IPS-15b (cell line): ENCODE data around the gene RASGRF2.

Source experiments
- H3K27me3 ChIP-seq: one replicate; pipeline ENCODE4 v1.6.1; 2013; ENCODE audit warnings: low read length; ENCODE audit not compliant: control insufficient read depth, insufficient read depth
- H3K36me3 ChIP-seq: one replicate; pipeline ENCODE4 v1.6.1; 2013; ENCODE audit warnings: low read length; ENCODE audit not compliant: control insufficient read depth, insufficient read depth
- H3K4me1 ChIP-seq: one replicate; pipeline ENCODE4 v1.6.1; 2013; ENCODE audit warnings: mild to moderate bottlenecking, low read length; ENCODE audit not compliant: control insufficient read depth, insufficient read depth
- H3K4me3 ChIP-seq: one replicate; pipeline ENCODE4 v1.5.1; 2013; ENCODE audit warnings: low read depth, low read length
- H3K9ac ChIP-seq: one replicate; pipeline ENCODE4 v1.6.1; 2013; ENCODE audit warnings: low read depth, mild to moderate bottlenecking, low read length
- H3K9me3 ChIP-seq: one replicate; pipeline ENCODE4 v1.6.1; 2013; ENCODE audit warnings: mild to moderate bottlenecking, low read length; ENCODE audit not compliant: control insufficient read depth, insufficient read depth

The RASGRF2 gene

DNA sequence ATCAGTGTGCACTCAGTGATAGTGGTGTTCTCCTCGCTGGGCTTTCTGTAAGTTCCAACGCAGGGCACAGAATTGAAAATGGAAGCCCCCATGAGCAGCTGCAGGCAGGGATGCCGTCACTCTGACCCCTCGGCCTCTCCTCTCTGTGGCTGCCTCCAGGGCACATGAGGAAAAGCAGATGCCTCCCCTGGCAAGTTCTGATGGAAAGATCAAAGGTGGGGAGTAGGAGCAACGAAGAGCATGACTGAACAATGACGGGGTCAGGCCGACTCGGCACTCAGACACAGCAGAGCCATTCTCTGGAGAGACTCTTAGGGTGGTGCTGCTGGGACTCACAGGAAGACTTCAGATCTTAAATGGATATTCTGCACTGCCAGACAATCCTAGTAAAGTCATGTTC is 207.4 kb downstream of the RASGRF2 start:
- Histone ChIP-seq H3K9ac (no peak overlapping the region), H3K27me3 (no peaks in the 10 kb centered on the region), H3K9me3 (no peaks in the 10 kb centered on the region), H3K36me3 (no peaks in the 10 kb centered on the region), H3K4me3 (no peak overlapping the region), H3K4me1 (no peaks in the 10 kb centered on the region)

DNA sequence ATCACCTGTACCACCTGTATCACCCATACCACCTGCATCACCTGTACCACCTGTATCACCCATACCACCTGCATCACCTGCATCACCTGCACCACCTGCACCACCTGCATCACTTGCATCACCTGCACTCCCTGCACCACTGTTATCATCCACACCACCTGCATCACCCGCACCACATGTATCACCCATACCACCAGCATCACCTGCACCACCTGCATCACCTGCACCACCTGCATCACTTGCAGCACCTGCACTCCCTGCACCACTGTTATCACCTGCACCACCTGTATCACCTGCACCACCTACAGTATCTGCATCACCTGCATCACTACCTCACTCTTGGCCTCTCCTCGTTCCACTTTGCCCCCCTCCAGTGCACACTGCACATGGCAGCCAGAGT is 209.8 kb downstream of the RASGRF2 start:
- Histone ChIP-seq H3K9ac (no peak overlapping the region), H3K4me1 (no peaks in the 10 kb centered on the region), H3K4me3 (no peak overlapping the region), H3K9me3 (no peaks in the 10 kb centered on the region), H3K36me3 (no peaks in the 10 kb centered on the region), H3K27me3 (no peaks in the 10 kb centered on the region)

DNA sequence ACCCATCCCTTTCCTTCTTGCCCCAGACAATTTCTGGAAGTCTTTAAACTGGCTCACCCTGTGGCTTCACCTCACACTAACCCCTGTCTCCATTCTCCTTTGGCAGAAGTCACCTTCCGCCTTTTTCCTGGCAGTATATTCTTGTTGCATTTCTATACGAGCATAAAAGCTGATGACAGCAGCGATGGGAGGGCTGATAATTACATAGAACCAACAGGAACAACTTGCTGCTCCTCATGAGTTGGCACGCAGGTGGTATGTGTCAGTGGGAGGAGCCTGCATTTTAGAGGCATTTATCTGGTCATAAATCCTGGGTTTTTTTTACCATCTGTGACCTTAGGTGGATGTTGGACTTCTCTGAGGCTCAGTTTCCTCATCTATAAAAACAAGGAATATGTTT is 211.6 kb downstream of the RASGRF2 start:
- H3K9me3 ChIP-seq: no peaks in the 10 kb centered on the region
- no peaks in the 10 kb centered on the region for H3K4me1 ChIP-seq
- H3K27me3 ChIP-seq: no peaks in the 10 kb centered on the region

DNA sequence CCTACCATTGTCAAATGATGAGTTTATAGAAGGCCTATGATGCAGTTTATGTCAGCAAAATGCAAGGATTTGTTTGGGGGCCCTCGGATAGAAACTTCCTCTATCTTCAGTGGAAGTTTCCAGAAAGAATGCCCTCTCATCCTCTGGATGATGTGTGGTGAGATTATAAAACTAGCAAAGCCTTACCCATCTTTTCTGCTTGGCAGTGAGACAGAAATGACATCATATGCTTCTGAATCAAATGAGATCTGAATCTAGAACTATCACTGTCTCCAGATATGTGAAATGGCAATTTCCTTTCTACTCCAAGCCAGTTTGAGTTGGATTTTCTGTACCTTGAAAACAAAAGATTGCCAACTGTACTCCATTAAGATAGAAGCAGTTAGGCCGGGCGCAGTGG is 212.5 kb downstream of the RASGRF2 start:
- no peaks in the 10 kb centered on the region for H3K27me3 ChIP-seq
- no peaks in the 10 kb centered on the region for H3K4me1 ChIP-seq
- no peak overlapping the region for H3K9ac ChIP-seq

More for the DNA sequence above, 211.6 kb downstream of the RASGRF2 start:
- H3K4me3 ChIP-seq: no peak overlapping the region
- no peaks in the 10 kb centered on the region for H3K36me3 ChIP-seq
- no peak overlapping the region for H3K9ac ChIP-seq

DNA sequence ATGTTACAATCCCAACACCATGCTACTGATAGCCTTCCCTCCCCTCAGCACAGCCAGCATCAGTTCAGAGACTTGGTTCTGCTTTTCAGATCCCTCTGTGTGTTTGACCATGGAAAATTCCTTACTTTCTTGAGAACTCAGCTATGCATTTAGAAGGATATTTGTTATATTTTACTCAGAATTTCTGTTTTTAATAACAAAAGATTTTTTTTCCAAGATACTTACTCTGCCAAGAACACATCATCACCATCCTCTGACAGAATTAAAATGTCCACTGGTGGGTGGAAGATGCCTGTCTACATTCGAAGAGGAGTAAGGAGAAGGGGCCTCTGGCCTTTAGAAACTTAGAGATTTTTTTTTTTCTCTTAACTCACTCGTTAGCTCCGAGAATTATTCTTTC is 216.9 kb downstream of the RASGRF2 start:
- Histone ChIP-seq H3K36me3 (no peaks in the 10 kb centered on the region), H3K4me1 (no peaks in the 10 kb centered on the region), H3K4me3 (no peak overlapping the region), H3K27me3 (no peaks in the 10 kb centered on the region), H3K9me3 (no peaks in the 10 kb centered on the region), H3K9ac (no peak overlapping the region)

More for the DNA sequence above, 212.5 kb downstream of the RASGRF2 start:
- H3K4me3 ChIP-seq: no peak overlapping the region
- H3K9me3 ChIP-seq: no peaks in the 10 kb centered on the region
- H3K36me3 ChIP-seq: no peaks in the 10 kb centered on the region

DNA sequence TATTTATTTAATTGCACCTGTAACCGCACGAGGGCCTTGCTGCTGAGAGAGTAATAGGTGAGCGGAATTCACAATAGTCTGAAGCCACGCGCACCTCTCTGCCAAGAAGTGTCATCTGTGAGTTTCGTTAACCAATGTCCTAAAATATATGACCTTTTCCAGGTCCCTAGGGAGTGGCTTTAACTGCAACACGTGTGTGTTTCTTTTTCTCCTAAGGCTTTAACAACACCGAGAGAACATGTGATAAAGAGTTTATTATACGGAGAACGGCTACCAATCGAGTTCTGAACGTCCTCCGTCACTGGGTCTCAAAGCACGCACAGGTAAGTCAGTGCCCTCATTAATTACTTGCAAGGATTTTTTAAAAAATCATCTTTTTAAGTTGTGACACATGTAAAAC is 219.8 kb downstream of the RASGRF2 start:
- Histone ChIP-seq H3K27me3 (no peaks in the 10 kb centered on the region), H3K36me3 (no peaks in the 10 kb centered on the region), H3K4me1 (no peaks in the 10 kb centered on the region), H3K9ac (no peak overlapping the region), H3K9me3 (no peaks in the 10 kb centered on the region), H3K4me3 (no peak overlapping the region)

DNA sequence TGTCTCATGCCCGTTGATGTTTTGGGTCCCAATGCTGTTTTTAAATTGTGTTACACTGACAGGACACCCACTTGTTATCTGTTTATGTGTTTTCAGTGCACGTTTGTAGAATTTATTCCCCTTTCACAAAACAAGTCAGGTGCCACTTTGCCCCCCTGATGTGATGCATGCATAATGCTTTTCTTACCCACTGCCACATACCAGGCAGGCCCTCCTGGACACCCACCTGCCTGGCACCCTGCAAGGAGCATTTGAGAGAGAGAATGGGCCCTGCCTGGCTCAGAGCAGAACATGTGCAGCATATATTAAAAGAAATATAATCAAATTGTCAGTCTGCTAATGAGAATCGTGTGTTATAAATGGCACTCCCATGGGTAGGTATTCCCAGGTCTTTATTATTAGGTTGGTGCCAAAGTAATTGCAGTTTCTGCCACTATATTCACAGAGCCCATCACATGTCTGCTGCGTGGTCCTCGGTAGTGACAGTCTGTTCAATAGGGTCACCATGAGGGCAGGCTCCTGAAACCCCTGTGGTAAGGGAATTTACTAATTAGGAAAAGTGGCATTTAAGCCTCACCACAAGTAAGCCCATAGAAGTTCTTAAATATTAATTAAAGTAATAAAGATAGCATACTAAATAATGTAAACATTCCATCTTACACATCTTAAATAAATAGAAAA is 220.8 kb downstream of the RASGRF2 start:
- Histone ChIP-seq H3K9me3 (no peaks in the 10 kb centered on the region), H3K9ac (no peak overlapping the region), H3K27me3 (no peaks in the 10 kb centered on the region), H3K4me3 (no peak overlapping the region), H3K4me1 (no peaks in the 10 kb centered on the region), H3K36me3 (no peaks in the 10 kb centered on the region)

DNA sequence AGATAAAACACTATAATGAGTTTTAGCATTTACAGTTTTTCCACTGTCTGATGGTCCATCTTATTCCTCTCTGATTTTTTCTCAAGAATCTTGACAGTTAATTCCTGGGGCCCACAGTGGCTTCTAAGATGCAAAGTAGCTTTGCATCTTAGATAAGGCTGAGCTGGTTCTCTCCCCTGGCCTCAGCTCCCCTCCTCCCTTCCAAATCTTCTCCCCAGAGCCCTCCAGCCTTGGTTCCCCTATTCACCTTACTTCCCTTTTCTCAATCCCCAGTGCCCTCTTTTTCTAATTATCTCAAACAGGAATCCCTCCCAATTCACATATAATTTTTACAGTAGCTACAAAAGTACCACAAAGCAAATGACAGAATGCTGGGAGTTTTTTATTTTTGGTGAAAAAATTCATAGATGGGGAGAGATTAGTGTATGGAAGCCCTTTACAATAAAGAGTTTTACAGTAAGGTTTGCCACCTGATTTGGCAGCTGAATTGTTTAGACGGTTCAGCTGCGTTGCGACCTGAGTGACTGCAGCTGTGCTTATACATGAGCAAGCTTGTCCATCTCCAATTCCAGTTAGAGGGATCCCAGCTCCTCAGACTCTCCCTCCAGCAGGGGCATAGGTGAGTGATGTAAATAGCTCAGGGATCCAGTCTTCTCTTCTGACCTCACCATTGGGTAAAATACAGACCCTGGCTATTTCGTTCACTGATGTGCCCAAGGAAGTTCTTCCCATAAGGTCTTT is 221.6 kb downstream of the RASGRF2 start:
- Histone ChIP-seq H3K9me3 (no peaks in the 10 kb centered on the region), H3K27me3 (no peaks in the 10 kb centered on the region), H3K4me1 (no peaks in the 10 kb centered on the region), H3K36me3 (no peaks in the 10 kb centered on the region), H3K4me3 (no peak overlapping the region), H3K9ac (no peak overlapping the region)

DNA sequence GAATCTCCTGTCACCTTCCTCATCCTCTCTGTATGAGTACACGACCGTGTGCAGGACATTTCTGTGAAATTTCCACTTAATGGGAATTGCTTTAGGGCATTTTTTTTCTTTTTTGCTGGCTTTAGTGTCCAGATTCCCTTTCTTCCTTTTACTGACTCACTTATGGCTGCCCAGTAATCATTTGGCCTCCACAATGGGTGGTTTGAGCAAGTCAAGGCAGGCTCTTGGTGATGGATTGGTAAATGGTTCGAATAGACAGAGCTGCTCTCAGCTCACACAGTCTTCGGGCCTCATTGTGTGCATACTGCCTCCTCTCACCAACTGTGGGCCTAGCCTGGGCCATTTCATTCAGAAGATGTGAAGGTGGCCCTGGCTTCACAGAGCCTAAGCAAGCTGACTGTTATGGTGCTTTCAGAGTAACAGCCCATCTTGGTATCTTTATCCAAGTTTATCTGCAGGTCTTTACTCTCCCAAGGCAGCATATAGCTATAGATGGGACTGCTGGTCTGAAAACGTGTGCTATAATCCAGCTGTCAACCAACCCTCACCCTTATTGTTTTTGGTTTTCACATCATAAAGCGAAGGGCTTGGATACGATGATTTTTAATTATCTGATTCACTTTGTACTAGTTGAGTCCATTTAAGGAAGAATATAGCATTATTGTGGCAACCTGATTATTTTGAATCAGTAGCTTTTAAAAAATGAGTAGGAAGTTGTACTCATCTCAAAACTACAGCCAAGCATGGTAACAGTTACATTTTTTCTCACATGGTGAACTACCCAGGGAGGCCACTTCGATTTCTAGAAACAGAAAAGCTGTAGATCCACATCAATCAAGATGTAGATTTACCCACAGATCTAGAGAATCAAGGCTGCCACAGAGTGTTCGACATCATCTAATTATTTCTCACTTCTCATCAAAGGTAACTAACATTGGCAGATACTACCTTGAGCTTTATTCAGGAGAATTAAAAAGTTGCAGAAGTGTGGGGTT is 222.5 kb downstream of the RASGRF2 start:
- H3K4me1 ChIP-seq: no peaks in the 10 kb centered on the region
- H3K9ac ChIP-seq: no peak overlapping the region
- H3K4me3 ChIP-seq: no peak overlapping the region
- H3K36me3 ChIP-seq: no peaks in the 10 kb centered on the region
- H3K27me3 ChIP-seq: no peaks in the 10 kb centered on the region
- H3K9me3 ChIP-seq: no peaks in the 10 kb centered on the region

DNA sequence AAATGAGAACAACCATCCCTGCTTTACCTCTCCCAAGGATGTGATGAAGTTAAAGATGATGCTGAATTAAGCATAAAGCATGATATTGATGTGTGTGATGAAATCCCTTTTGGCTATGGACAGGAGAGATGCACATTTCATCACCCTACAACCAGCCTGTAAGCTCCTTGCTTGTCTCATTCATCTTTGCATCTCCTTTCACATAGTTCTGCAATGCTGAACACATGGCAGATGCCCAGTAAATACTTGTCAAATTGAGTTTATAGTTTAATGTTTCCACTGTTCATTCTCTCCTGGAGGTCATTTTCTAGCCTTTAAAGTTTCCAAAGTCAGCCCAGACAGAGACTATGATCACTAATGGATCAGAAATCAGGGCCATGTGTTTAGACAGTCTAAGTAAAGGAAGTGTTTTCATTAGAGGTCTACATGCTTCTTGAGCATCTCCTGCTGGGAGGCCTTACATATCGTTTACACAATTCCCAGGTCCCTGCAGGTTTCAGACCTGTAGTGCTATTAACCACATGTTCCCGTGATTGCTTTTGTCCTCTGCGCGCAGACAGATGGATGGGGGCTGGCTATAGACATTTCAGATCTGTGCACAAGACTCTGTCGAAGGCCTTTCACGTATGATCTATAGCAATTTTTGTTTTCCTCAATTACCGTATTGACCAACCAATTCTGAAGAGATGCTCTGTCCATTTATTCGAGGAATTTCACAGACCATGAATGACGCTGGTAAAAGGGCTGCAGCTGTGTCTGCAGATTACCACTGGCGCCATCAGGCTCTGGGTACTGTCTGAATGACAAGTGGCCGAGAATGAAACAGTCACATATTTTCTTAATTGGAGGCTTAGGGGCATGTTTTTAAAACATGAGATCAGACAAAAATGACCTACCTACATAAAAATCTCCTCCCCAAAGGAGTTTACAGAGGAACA is 223.9 kb downstream of the RASGRF2 start:
- Histone ChIP-seq H3K27me3 (no peaks in the 10 kb centered on the region), H3K36me3 (no peaks in the 10 kb centered on the region), H3K4me1 (no peaks in the 10 kb centered on the region), H3K9ac (no peak overlapping the region), H3K4me3 (no peak overlapping the region), H3K9me3 (no peaks in the 10 kb centered on the region)

DNA sequence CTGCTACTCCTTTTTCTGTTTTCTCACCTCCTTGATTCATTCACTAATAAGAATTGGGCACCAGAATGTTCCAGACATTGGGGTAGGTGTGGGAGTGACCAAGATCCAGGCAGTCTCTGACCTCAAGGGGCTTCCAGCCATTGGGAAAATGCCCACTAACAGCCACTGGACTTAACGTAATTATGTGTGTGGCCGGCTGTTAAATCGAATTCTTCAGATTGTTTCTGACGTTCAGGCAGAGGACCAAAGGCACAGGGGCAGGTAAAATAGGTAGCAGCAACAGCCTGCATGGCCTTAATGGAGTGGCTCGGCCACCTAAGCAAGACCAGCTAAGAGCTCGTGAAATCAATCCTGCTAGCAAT is 224.6 kb downstream of the RASGRF2 start:
- no peak overlapping the region for H3K4me3 ChIP-seq
- no peaks in the 10 kb centered on the region for H3K9me3 ChIP-seq
- H3K36me3 ChIP-seq: no peaks in the 10 kb centered on the region
- H3K9ac ChIP-seq: no peak overlapping the region
- H3K4me1 ChIP-seq: no peaks in the 10 kb centered on the region
- H3K27me3 ChIP-seq: no peaks in the 10 kb centered on the region
